ENCODE results near the gene KTN1. TPM values are rescaled to one million over a fixed set of nuclear protein-coding genes. Genes with fewer than 3 reads are reported as not detected.

KTN1 gene
- polyA plus RNA-seq, 3 donors: 4.6 to 31.4 (median 17.9) TPM

DNA sequence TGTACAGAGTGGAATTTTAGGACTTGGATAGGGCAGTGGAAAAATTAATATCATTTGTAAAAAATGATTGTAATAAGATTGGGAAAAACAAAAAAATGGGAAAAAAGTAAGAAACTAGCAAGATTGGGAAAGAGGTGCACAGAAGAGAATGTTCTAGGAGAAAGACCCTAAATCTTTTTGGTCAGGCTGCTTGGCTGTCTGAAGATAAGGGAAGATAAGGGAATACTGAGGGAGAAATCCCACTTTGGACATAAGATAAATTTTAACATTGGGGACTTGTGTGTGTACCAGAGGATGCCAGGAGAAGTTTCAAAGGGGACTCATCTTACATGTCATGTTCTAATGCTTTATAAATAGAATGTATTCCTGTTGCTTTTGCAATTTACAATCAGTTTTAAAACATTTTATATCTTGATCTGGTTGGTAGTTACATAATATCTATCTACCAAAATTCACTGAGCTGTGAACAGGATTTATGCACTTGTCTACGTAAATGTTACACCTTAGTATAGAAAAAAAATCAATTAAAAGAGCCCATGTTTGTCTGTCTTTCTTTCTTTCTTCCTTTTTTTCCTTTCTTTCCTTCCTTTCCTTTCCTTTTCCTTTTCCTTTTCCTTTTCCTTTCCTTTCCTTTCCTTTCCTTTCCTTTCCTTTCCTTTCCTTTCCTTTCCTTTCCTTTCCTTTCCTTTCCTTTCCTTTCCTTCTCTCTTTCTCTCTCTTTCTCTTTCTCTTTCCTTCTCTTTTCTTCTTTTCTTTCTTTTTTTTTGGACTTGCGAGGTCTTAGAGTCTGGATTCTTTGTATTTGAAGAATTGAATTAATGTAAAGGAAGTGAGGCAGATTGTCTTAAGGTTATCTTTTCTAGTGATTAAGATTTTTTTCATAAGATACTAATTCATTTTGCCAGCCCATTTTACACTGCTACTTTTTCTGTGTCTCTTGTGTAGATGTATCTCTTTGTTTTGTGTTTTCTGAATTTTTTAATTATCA, 66.1 kb downstream of the KTN1 start:
- peaks cover 11% of the 10 kb centered on the region for H3K4me1 Mint-ChIP-seq

DNA sequence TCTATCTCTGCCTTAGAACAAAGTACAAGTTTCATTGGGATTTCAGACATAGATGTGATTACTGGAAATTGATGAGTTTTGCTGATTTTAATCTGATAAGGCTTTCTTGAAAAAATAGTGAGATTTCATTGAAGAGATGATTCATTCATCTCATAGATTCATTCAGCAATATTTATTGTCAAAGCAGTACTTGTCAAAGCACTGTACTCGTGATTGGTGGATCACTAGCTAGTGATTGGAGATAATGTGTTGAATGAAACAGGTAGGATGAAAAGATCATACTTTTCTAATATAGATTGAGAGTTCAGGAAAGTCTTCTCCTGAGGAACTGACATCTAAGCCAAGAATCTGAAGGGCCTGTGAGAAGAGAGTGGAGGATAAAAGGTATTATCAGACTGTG, 71.0 kb downstream of the KTN1 start:
- H3K27ac ChIP-seq (ENCODE audit: low read depth in 1 of 2, low read length in 2 of 2): no peak overlapping the region
- no peak overlapping the region for H3K4me3 ChIP-seq (replicated peaks in 1 of 3; ENCODE audit: low read depth in 2 of 3, low read length in 3 of 3)
- peaks cover 69 to 80% of the 10 kb centered on the region in 2 donors for H3K36me3 ChIP-seq (replicated peaks in 1 of 2; ENCODE audit: control insufficient read depth in 1 of 2, insufficient read depth in 2 of 2, low read length in 2 of 2)
- H3K79me2 ChIP-seq (ENCODE audit: insufficient read depth, low read length): no peaks in the 10 kb centered on the region
- no peaks in the 10 kb centered on the region for H3K9me3 ChIP-seq (replicated peaks in 1 of 2; ENCODE audit: control insufficient read depth in 1 of 2, insufficient read depth in 1 of 2, low read length in 2 of 2)
- no peaks in the 10 kb centered on the region for H3K4me1 ChIP-seq (ENCODE audit: control insufficient read depth in 1 of 2, insufficient read depth in 2 of 2, low read length in 2 of 2)
- no CpG with 5 or more reads among the region's 1 CpG for WGBS (ENCODE audit: insufficient coverage)
- no peak overlapping the region for H3K9ac ChIP-seq (ENCODE audit: insufficient read depth, low read length, poor library complexity, severe bottlenecking)
- Mint-ChIP-seq H3K4me3 (no peak overlapping the region), H3K4me1 (no peaks in the 10 kb centered on the region), H3K36me3 (peaks cover 64 to 84% of the 10 kb centered on the region in 2 donors), H3K27ac (peak overlapping the region in 2 of 7 donors; percentile 16 to 37), H3K27me3 (ENCODE audit: low read depth in 3 of 3) (no peaks in the 10 kb centered on the region), H3K9me3 (no peaks in the 10 kb centered on the region)
- no peak for DNase-seq
- intact Hi-C loops (cut with micrococcal nuclease): no loop called here
- TF ChIP-seq, protein P1, sequence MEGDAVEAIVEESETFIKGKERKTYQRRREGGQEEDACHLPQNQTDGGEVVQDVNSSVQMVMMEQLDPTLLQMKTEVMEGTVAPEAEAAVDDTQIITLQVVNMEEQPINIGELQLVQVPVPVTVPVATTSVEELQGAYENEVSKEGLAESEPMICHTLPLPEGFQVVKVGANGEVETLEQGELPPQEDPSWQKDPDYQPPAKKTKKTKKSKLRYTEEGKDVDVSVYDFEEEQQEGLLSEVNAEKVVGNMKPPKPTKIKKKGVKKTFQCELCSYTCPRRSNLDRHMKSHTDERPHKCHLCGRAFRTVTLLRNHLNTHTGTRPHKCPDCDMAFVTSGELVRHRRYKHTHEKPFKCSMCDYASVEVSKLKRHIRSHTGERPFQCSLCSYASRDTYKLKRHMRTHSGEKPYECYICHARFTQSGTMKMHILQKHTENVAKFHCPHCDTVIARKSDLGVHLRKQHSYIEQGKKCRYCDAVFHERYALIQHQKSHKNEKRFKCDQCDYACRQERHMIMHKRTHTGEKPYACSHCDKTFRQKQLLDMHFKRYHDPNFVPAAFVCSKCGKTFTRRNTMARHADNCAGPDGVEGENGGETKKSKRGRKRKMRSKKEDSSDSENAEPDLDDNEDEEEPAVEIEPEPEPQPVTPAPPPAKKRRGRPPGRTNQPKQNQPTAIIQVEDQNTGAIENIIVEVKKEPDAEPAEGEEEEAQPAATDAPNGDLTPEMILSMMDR (IDR thresholded peaks at IDR 0.05): no peak
- H4K20me1 ChIP-seq (ENCODE audit: insufficient read depth, low read length): no peaks in the 10 kb centered on the region
- no peak overlapping the region for H3K4me2 ChIP-seq (replicated peaks; ENCODE audit: extremely low read depth, low read length, poor library complexity, severe bottlenecking)
- no peak overlapping the region for H2AFZ ChIP-seq (ENCODE audit: insufficient read depth, low read depth, low read length, poor library complexity, severe bottlenecking)
- no peaks in the 10 kb centered on the region for H3K27me3 ChIP-seq (ENCODE audit: control insufficient read depth in 2 of 2, insufficient read depth in 2 of 2, low read length in 2 of 2)

More for the DNA sequence above, 66.1 kb downstream of the KTN1 start:
- H3K27ac ChIP-seq (ENCODE audit: low read depth in 1 of 2, low read length in 2 of 2): no peak overlapping the region
- WGBS (ENCODE audit: insufficient coverage): no CpG with 5 or more reads among the region's 2 CpGs
- H3K27me3 Mint-ChIP-seq (ENCODE audit: low read depth in 3 of 3): no peaks in the 10 kb centered on the region
- H2AFZ ChIP-seq (ENCODE audit: insufficient read depth, low read depth, low read length, poor library complexity, severe bottlenecking): no peak overlapping the region
- H3K27me3 ChIP-seq (ENCODE audit: control insufficient read depth in 2 of 2, insufficient read depth in 2 of 2, low read length in 2 of 2): no peaks in the 10 kb centered on the region
- no peaks in the 10 kb centered on the region for H3K79me2 ChIP-seq (ENCODE audit: insufficient read depth, low read length)
- H4K20me1 ChIP-seq (ENCODE audit: insufficient read depth, low read length): no peaks in the 10 kb centered on the region
- no peaks in the 10 kb centered on the region for H3K9me3 ChIP-seq (replicated peaks in 1 of 2; ENCODE audit: control insufficient read depth in 1 of 2, insufficient read depth in 1 of 2, low read length in 2 of 2)
- H3K4me1 ChIP-seq (ENCODE audit: control insufficient read depth in 1 of 2, insufficient read depth in 2 of 2, low read length in 2 of 2): peaks cover 0 to 5% of the 10 kb centered on the region in 2 donors
- no peak overlapping the region for H3K4me3 ChIP-seq (replicated peaks in 1 of 3; ENCODE audit: low read depth in 2 of 3, low read length in 3 of 3)
- H3K4me2 ChIP-seq (replicated peaks; ENCODE audit: extremely low read depth, low read length, poor library complexity, severe bottlenecking): no peak overlapping the region
- H3K36me3 Mint-ChIP-seq: peaks cover 60 to 80% of the 10 kb centered on the region in 2 donors
- intact Hi-C loops (cut with micrococcal nuclease): no loop called here
- DNase-seq: no peak
- TF ChIP-seq, protein P1 (IDR thresholded peaks at IDR 0.05): no peak
- no peak overlapping the region for H3K9ac ChIP-seq (ENCODE audit: insufficient read depth, low read length, poor library complexity, severe bottlenecking)
- H3K27ac Mint-ChIP-seq: peak overlapping the region in 4 of 7 donors; percentile 17 to 57 (median 36)
- peaks cover 0 to 2% (median 0%) of the 10 kb centered on the region in 7 donors for H3K9me3 Mint-ChIP-seq
- no peak overlapping the region for H3K4me3 Mint-ChIP-seq
- H3K36me3 ChIP-seq (replicated peaks in 1 of 2; ENCODE audit: control insufficient read depth in 1 of 2, insufficient read depth in 2 of 2, low read length in 2 of 2): peaks cover 44 to 70% of the 10 kb centered on the region in 2 donors

All from CD14-positive monocyte (primary cell).